Ascending aorta (tissue), 2 donors: ENCODE results near the gene PPIL1. TPM values are rescaled to one million over a fixed set of nuclear protein-coding genes. Genes with fewer than 3 reads are reported as not detected.

Experiments used
- DNase-seq, 2 donors: peaks; one replicate each; pipeline ENCODE4 v3.0.0-alpha.2; 2019; ENCODE audit warnings: low spot score in 2 of 2
- H3K27ac ChIP-seq, 2 donors: fragments of 200-600 bp; sonication (generic); one replicate each; pipeline ENCODE4 v1.5.1; 2016 to 2017; ENCODE audit warnings: mild to moderate bottlenecking in 1 of 2
- H3K27me3 ChIP-seq: fragments of 200-600 bp; sonication (generic); one replicate; pipeline ENCODE4 v1.5.1; 2017
- H3K36me3 ChIP-seq, 2 donors: fragments of 200-600 bp; sonication (generic); one replicate each; pipeline ENCODE4 v1.5.1; 2016
- H3K4me1 ChIP-seq, 2 donors: fragments of 200-600 bp; sonication (generic); one replicate each; pipeline ENCODE4 v1.5.1; 2016 to 2017; ENCODE audit warnings: mild to moderate bottlenecking in 1 of 2
- H3K4me3 ChIP-seq, 2 donors: fragments of 200-600 bp; sonication (generic); one replicate each; pipeline ENCODE4 v1.5.1; 2016 to 2017; ENCODE audit warnings: mild to moderate bottlenecking in 1 of 2
- H3K9me3 ChIP-seq, 2 donors: fragments of 200-600 bp; sonication (generic); one replicate each; pipeline ENCODE4 v1.5.1; 2016
- CTCF ChIP-seq, 3 experiments: fragments of 200-600 bp in 2 of 3; fragments of 450-650 bp in 1 of 3; sonication (generic) in 2 of 3; IDR thresholded peaks; one replicate each; pipeline ENCODE4 v1.5.1; 2016 to 2019; ENCODE audit warnings: antibody characterized with exemption in 3 of 3, mild to moderate bottlenecking in 1 of 3, moderate library complexity in 1 of 3
- intact Hi-C: fragments of 100-400 bp; cut with DNase I; formaldehyde crosslinking; loops from one replicate; pipeline ENCODE4 v1.15.1; 2023
- total RNA-seq: library from RNA; depleted of rRNA; stranded (reverse); fragments of >200 nt; gene quantifications from one replicate; pipeline ENCODE4 v1.1.0, GENCODE V29; 2016

PPIL1 gene
- total RNA-seq, 1 donor from 2014 or later = 24.2 TPM

- intact Hi-C loops = no loop called here
- Histone ChIP-seq H3K27ac (no peak overlapping the region), H3K9me3 (no peaks in the 10 kb centered on the region), H3K27me3 (no peaks in the 10 kb centered on the region), H3K4me3 (no peak overlapping the region), H3K36me3 (peaks cover 4 to 10% of the 10 kb centered on the region in 2 donors), H3K4me1 (peaks cover 0 to 14% of the 10 kb centered on the region in 2 donors)
- TF ChIP-seq CTCF (IDR thresholded peaks at IDR 0.05) = no peak
- DNase-seq = no peak
Measured at GRCh38 chr6:36888654-36889481, 14.3 kb upstream of the PPIL1 start.

DNA sequence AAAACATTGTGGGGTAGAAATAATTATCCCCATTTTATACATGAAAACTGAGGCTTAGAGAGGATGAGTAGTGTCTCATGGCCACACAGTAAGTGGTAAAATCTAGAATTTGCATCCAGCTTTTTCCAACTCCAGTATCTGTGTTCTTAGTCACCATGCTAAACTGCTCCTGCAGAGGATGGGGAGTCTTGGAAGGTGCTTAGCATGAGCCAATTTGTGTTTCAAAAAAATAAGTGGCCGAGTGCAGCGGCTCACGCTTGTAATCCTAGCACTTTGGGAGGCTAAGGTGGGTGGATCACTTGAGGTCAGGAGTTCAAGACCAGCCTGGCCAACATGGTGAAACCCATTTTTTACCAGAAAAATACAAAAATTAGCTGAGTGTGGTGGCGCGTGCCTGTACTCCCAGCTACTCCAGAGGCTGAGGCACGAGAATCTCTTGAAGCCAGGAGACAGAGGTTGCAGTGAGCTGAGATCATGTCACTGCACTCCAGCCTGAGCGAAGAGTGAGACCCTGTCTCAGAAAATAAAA, 13.6 kb upstream of the PPIL1 start:
- intact Hi-C loops = no loop called here
- no peak overlapping the region for H3K27ac ChIP-seq

GRCh38 chr6:36886950-36887618, 12.5 kb upstream of the PPIL1 start:
- Histone ChIP-seq H3K4me3 (peak overlapping the region; percentile 85 to 90), H3K36me3 (peaks cover 0 to 2% of the 10 kb centered on the region in 2 donors), H3K4me1 (peaks cover 0 to 14% of the 10 kb centered on the region in 2 donors), H3K9me3 (no peaks in the 10 kb centered on the region), H3K27ac (peak overlapping the region; percentile 89 to 91), H3K27me3 (no peaks in the 10 kb centered on the region)
- intact Hi-C loops = no loop called here
- no peak for TF ChIP-seq CTCF (IDR thresholded peaks at IDR 0.05)
- no peak for DNase-seq

More for the DNA sequence above, 13.6 kb upstream of the PPIL1 start:
- TF ChIP-seq CTCF (IDR thresholded peaks at IDR 0.05) = no peak
- DNase-seq = no peak
- no peak overlapping the region for H3K4me3 ChIP-seq
- peaks cover 0 to 14% of the 10 kb centered on the region in 2 donors for H3K4me1 ChIP-seq
- no peaks in the 10 kb centered on the region for H3K9me3 ChIP-seq
- peaks cover 0 to 10% of the 10 kb centered on the region in 2 donors for H3K36me3 ChIP-seq
- H3K27me3 ChIP-seq = no peaks in the 10 kb centered on the region

- peak; percentile 93 to 99 for DNase-seq
- Histone ChIP-seq H3K4me1 (peaks cover 0 to 14% of the 10 kb centered on the region in 2 donors), H3K27me3 (no peaks in the 10 kb centered on the region), H3K9me3 (no peaks in the 10 kb centered on the region), H3K27ac (peak within 1 kb of the TSS; percentile 89 to 91), H3K36me3 (no peaks in the 10 kb centered on the region), H3K4me3 (peak within 1 kb of the TSS; percentile 85 to 90)
- intact Hi-C loops = loop anchor here (1.0 kb wide), 4 partner anchors 10 to 325 kb away; partner anchors contain the start of gene MTCH1
- TF ChIP-seq CTCF (IDR thresholded peaks at IDR 0.05) = peak; percentile 76 to 93 (median 84)
Measured at GRCh38 chr6:36885461-36886401, 11.1 kb upstream of the PPIL1 start, which contains the start of gene C6orf89. TSS of gene C6orf89 (plus strand) at chr6:36885952. CDS start at chr6:36899445, 13,493 bp downstream.

DNA sequence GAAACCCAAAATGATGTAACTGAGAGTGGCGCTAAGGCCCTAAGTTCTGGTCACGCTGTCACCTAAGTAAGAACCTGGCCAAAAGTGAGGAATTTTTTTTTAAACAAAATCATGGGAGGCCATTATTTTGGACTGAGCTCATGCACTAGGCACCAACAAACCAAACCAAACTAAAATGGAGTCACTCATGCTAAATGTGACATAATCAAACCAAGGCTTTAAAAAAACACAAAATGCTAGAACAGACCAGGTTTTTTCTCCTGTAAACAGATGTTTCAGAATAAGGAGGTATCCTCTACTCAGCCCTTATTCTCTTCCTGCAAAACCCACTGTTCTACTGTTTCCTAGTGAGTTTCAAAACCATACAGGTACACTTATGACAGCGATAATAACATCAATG, 10.0 kb upstream of the PPIL1 start:
- Histone ChIP-seq H3K4me1 (peaks cover 0 to 14% of the 10 kb centered on the region in 2 donors), H3K36me3 (no peaks in the 10 kb centered on the region), H3K9me3 (no peaks in the 10 kb centered on the region), H3K27me3 (no peaks in the 10 kb centered on the region), H3K4me3 (no peak overlapping the region), H3K27ac (no peak overlapping the region)
- intact Hi-C loops = loop anchor here (1.0 kb wide), 4 partner anchors 9 to 326 kb away; partner anchors contain the start of gene MTCH1
- DNase-seq = no peak
- TF ChIP-seq CTCF (IDR thresholded peaks at IDR 0.05) = no peak
